NB4 (cell line): ENCODE measurements around the gene PARP12.
A peak's percentile ranks its signal among the peaks of the same experiment; 100 is the strongest.

Source experiments
- DNase-seq: peaks from one replicate; pipeline ENCODE4 v3.0.0; 2010; ENCODE audit warnings: low read depth
- H3K4me3 ChIP-seq: one replicate; pipeline ENCODE4 v1.5.1; 2011; ENCODE audit warnings: mild to moderate bottlenecking, low read depth, low read length, moderate library complexity
- CTCF ChIP-seq: IDR thresholded peaks from one replicate; pipeline ENCODE4 v1.5.1; 2012; ENCODE audit warnings: low read depth, low read length
- MAX ChIP-seq: IDR thresholded peaks from 2 replicates; pipeline ENCODE4 v1.6.1; 2011; ENCODE audit warnings: low read depth, low read length
- MYC ChIP-seq: IDR thresholded peaks from 2 replicates; pipeline ENCODE4 v1.6.1; 2011; ENCODE audit warnings: low read depth, low read length
- POLR2A ChIP-seq: IDR thresholded peaks from 2 replicates; pipeline ENCODE4 v1.6.1; 2011; ENCODE audit warnings: mild to moderate bottlenecking; ENCODE audit not compliant: insufficient read length; ENCODE audit errors: extremely low read depth

PARP12 gene

GRCh38 chr7:139995017-139995915, 67.5 kb downstream of the PARP12 start:
- no peak for TF ChIP-seq MYC
- TF ChIP-seq POLR2A, result no peak
- no peak for TF ChIP-seq CTCF
- TF ChIP-seq MAX, result no peak
- no peak for DNase-seq
- H3K4me3 ChIP-seq, result no peak overlapping the region

- no peak for DNase-seq
- H3K4me3 ChIP-seq, result no peak overlapping the region
- no peak for TF ChIP-seq MAX
- TF ChIP-seq CTCF, result no peak
- no peak for TF ChIP-seq POLR2A
- no peak for TF ChIP-seq MYC
Observed at GRCh38 chr7:139994356-139994755, 68.4 kb downstream of the PARP12 start.

GRCh38 chr7:139993592-139993991, 69.2 kb downstream of the PARP12 start:
- H3K4me3 ChIP-seq, result no peak overlapping the region
- TF ChIP-seq CTCF (no peak), MAX (no peak), MYC (no peak), POLR2A (no peak)
- DNase-seq, result no peak

- DNase-seq, result no peak
- no peak overlapping the region for H3K4me3 ChIP-seq
- TF ChIP-seq CTCF (no peak), MAX (no peak), MYC (no peak), POLR2A (no peak)
Observed at GRCh38 chr7:139993169-139993568, 69.6 kb downstream of the PARP12 start.

GRCh38 chr7:139992353-139993044, 70.3 kb downstream of the PARP12 start:
- no peak overlapping the region for H3K4me3 ChIP-seq
- TF ChIP-seq MAX (no peak), POLR2A (no peak), MYC (no peak), CTCF (no peak)
- peak; percentile 44 for DNase-seq
